GM12878 (cell line): ENCODE results near the gene STPG3. TPM values are rescaled to one million over a fixed set of nuclear protein-coding genes. Genes with fewer than 3 reads are reported as not detected.

Experiments used
- ATAC-seq: fragments of 200-7000 bp; cut with Tn5 transposase; 3 replicates; pipeline ENCODE4 v1.9.1; 2020; ENCODE audit warnings: mild to moderate bottlenecking, moderate library complexity
- BruUV-seq: library from RNA; stranded (reverse); fragments of 400-500 nt; replicated peaks from 2 replicates; lab custom pipeline; 2021; lab: Mats Ljungman, UMichigan
- CTCF ChIA-PET: fragments of 300-600 bp; sonication (Branson Sonifier 250); formaldehyde crosslinking; extraction: SDS; loops from one replicate; lab custom pipeline; 2021; ENCODE audit warnings: inconsistent platforms; lab: Yijun Ruan, JAX
- POLR2A ChIA-PET: fragments of 350-600 bp; formaldehyde crosslinking; extraction: SDS; loops from one replicate; lab custom pipeline; 2021; ENCODE audit warnings: inconsistent platforms; lab: Charles Lee
- RAD21 ChIA-PET: fragments of 300-600 bp; sonication (Branson Sonifier 250); formaldehyde crosslinking; loops from one replicate; lab custom pipeline; 2023; ENCODE audit warnings: antibody characterized with exemption; ENCODE audit not compliant: unreplicated experiment; lab: Charles Lee
- SMC1A ChIA-PET: fragments of 300-600 bp; sonication (Branson Sonifier 250); formaldehyde crosslinking; loops from one replicate; lab custom pipeline; 2023; ENCODE audit not compliant: unreplicated experiment, uncharacterized antibody; lab: Charles Lee
- DNase-seq: peaks from one replicate; pipeline ENCODE4 v3.0.0-alpha.2; 2011; ENCODE audit warnings: low read depth, low spot score
- FAIRE-seq: peaks from 3 replicates; lab custom pipeline; 2011; peaks lifted over from hg19 to GRCh38; lab: Jason Lieb, UNC
- H2AFZ ChIP-seq: 2 replicates; pipeline ENCODE4 v1.6.0; 2011; ENCODE audit warnings: low read depth, low read length, control low read depth; ENCODE audit not compliant: control insufficient read depth
- H3K27ac ChIP-seq: 2 replicates; pipeline ENCODE4 v1.5.1; 2011; ENCODE audit warnings: control low read depth; ENCODE audit not compliant: control insufficient read depth, insufficient read depth
- H3K27me3 ChIP-seq, 2 experiments: replicated peaks in 1 of 2; 2 replicates each; pipeline versions ENCODE4 v1.6.0 to v1.6.1; 2011; ENCODE audit warnings: low read length in 1 of 2; ENCODE audit not compliant: control insufficient read depth in 2 of 2, insufficient read depth in 2 of 2
- H3K36me3 ChIP-seq, 2 experiments: 2 replicates each; pipeline ENCODE4 v1.5.1; 2011; ENCODE audit warnings: low read length in 1 of 2; ENCODE audit not compliant: control insufficient read depth in 2 of 2, insufficient read depth in 2 of 2
- H3K4me1 ChIP-seq: 2 replicates; pipeline ENCODE4 v1.6.1; 2011; ENCODE audit warnings: mild to moderate bottlenecking, low read length, moderate library complexity, mixed read lengths; ENCODE audit not compliant: control insufficient read depth, insufficient read depth
- H3K4me2 ChIP-seq: 2 replicates; pipeline ENCODE4 v1.6.0; 2011; ENCODE audit warnings: control low read depth; ENCODE audit not compliant: control insufficient read depth, insufficient read depth
- H3K4me3 ChIP-seq: fragments of 200-600 bp; sonication (generic); 2 replicates; pipeline ENCODE4 v1.5.1; 2016
- H3K79me2 ChIP-seq: 2 replicates; pipeline ENCODE4 v1.6.0; 2011; ENCODE audit warnings: low read length; ENCODE audit not compliant: control insufficient read depth, insufficient read depth
- H3K9ac ChIP-seq: 2 replicates; pipeline ENCODE4 v1.8.0; 2011; ENCODE audit warnings: low read length, control low read depth, mixed read lengths; ENCODE audit not compliant: control insufficient read depth, insufficient read depth
- H3K9me3 ChIP-seq: replicated peaks from 3 replicates; pipeline ENCODE4 v1.5.1; 2011; ENCODE audit warnings: mild to moderate bottlenecking, low read length; ENCODE audit not compliant: control insufficient read depth, insufficient read depth
- H4K20me1 ChIP-seq: 2 replicates; pipeline ENCODE4 v1.6.0; 2011; ENCODE audit not compliant: control insufficient read depth, insufficient read depth
- BHLHE40 ChIP-seq, 2 experiments: fragments of 450-650 bp in 1 of 2; IDR thresholded peaks; 2 replicates each; pipeline ENCODE4 v1.6.1; 2011 to 2017; ENCODE audit warnings: low read depth in 2 of 2, borderline replicate concordance in 1 of 2, improper control_type of control experiment in 1 of 2, low read length in 1 of 2, mild to moderate bottlenecking in 1 of 2
- ELK1 ChIP-seq: IDR thresholded peaks from 2 replicates; pipeline ENCODE4 v1.6.1; 2012; ENCODE audit warnings: low read depth, low read length, improper control_type of control experiment
- ESRRA ChIP-seq: IDR thresholded peaks from 2 replicates; pipeline ENCODE4 v1.6.1; 2012; ENCODE audit warnings: mild to moderate bottlenecking, low read length, improper control_type of control experiment
- FOS ChIP-seq: IDR thresholded peaks from 3 replicates; pipeline ENCODE4 v1.6.1; 2011; ENCODE audit warnings: borderline replicate concordance; ENCODE audit not compliant: insufficient read length; ENCODE audit errors: extremely low read depth
- JUND ChIP-seq: IDR thresholded peaks from 2 replicates; pipeline ENCODE4 v1.6.1; 2012; ENCODE audit warnings: low read depth, mild to moderate bottlenecking, low read length, improper control_type of control experiment, moderate library complexity
- KAT2A ChIP-seq: conservative IDR thresholded peaks from 2 replicates; pipeline ENCODE4 v1.6.1; 2011; ENCODE audit warnings: low read depth, low read length; ENCODE audit not compliant: control insufficient read depth
- MTA3 ChIP-seq: IDR thresholded peaks from 2 replicates; pipeline ENCODE4 v1.6.1; 2012; ENCODE audit warnings: low read length, inconsistent platforms, borderline replicate concordance
- NFIC ChIP-seq: IDR thresholded peaks from 2 replicates; pipeline ENCODE4 v1.6.1; 2012; ENCODE audit warnings: low read depth, mild to moderate bottlenecking, inconsistent platforms, low read length, moderate library complexity
- NFYB ChIP-seq: IDR thresholded peaks from 2 replicates; pipeline ENCODE4 v1.6.1; 2011; ENCODE audit warnings: low read depth, mild to moderate bottlenecking, low read length, improper control_type of control experiment, moderate library complexity; ENCODE audit not compliant: insufficient read depth
- PAX5 ChIP-seq: IDR thresholded peaks from 2 replicates; pipeline ENCODE4 v1.6.1; 2011; ENCODE audit warnings: low read depth, low read length, borderline replicate concordance
- PBX3 ChIP-seq: IDR thresholded peaks from 2 replicates; pipeline ENCODE4 v1.6.1; 2011; ENCODE audit warnings: mild to moderate bottlenecking, low read depth, low read length, moderate library complexity; ENCODE audit not compliant: insufficient replicate concordance
- PML ChIP-seq: IDR thresholded peaks from 2 replicates; pipeline ENCODE4 v1.6.1; 2012; ENCODE audit warnings: low read length, inconsistent platforms
- REST ChIP-seq: IDR thresholded peaks from 2 replicates; pipeline ENCODE4 v1.6.1; 2012; ENCODE audit warnings: mild to moderate bottlenecking, low read depth, low read length
- SMAD5 ChIP-seq: IDR thresholded peaks from 2 replicates; pipeline ENCODE4 v1.6.1; 2016; ENCODE audit warnings: antibody characterized with exemption, low read depth
- STAT1 ChIP-seq: fragments of 450-650 bp; conservative IDR thresholded peaks from 2 replicates; pipeline ENCODE4 v1.6.1; 2014; ENCODE audit warnings: antibody characterized with exemption, mild to moderate bottlenecking
- ZNF207 ChIP-seq: fragments of 450-650 bp; IDR thresholded peaks from 2 replicates; pipeline ENCODE4 v1.6.1; 2014; ENCODE audit warnings: antibody characterized with exemption, mild to moderate bottlenecking, borderline replicate concordance
- WGBS: methylation state at CpG from one replicate; pipeline ENCODE4 v1.1.6; 2016; ENCODE audit warnings: low lambda C conversion rate; ENCODE audit not compliant: insufficient replicate concordance, insufficient coverage; ENCODE audit errors: missing lambda C conversion rate; 5-methylcytosine and 5-hydroxymethylcytosine counted together
- in situ Hi-C: fragments of 300-500 bp; cut with MboI; formaldehyde crosslinking; loops from 9 replicates; pipeline ENCODE4 v1.14.3; 2018; ENCODE audit warnings: mixed read lengths
- intact Hi-C: fragments of 100-400 bp; cut with micrococcal nuclease; formaldehyde crosslinking; loops from one replicate; pipeline ENCODE4 v1.14.2; 2022; ENCODE audit not compliant: unreplicated experiment
- polyA plus RNA-seq, 11 experiments: library from polyadenylated mRNA; depleted of rRNA in 4 of 11; unstranded in 6 of 11; stranded (reverse) in 5 of 11; fragments of >200 nt; fragmentation: Nextera tagmentation in 4 of 11; fragmentation: Illumina TruSeq in 1 of 11; extraction: Ambion mirVana in 4 of 11; extraction: Trizol in 1 of 11; gene quantifications; 1 replicate in 1 of 11; 2 replicates in 10 of 11; pipeline versions ENCODE4 v1.2.1 to v1.2.3, GENCODE V29; 2011 to 2016; ENCODE audit warnings: inconsistent platforms in 2 of 11, missing spikeins in 2 of 11, low read depth in 1 of 11
- total RNA-seq, 4 experiments: library from RNA; depleted of rRNA in 3 of 4; stranded (reverse); fragments of >200 nt in 3 of 4; fragmentation: Illumina TruSeq in 1 of 4; extraction: Trizol in 1 of 4; gene quantifications; 2 replicates each; pipeline versions ENCODE4 v1.2.1 to v1.2.3, GENCODE V29; 2013 to 2021

STPG3 gene
- total and polyA plus RNA-seq, 10 of the 15 experiments (the other 5 are each of a cell fraction or from before 2014, with no cell fraction given) = not detected

GRCh38 chr9:137301081-137301947, 50.2 kb downstream of the STPG3 start:
- Histone ChIP-seq H3K4me1 (peaks cover 35% of the 10 kb centered on the region), H3K27ac (no peak overlapping the region), H2AFZ (peak overlapping the region; percentile 65), H4K20me1 (no peaks in the 10 kb centered on the region), H3K36me3 (no peaks in the 10 kb centered on the region), H3K27me3 (no peaks in the 10 kb centered on the region; a peak in 1 of 4 replicates), H3K4me2 (peak overlapping the region; percentile 77), H3K9me3 (no peaks in the 10 kb centered on the region), H3K4me3 (peak overlapping the region; percentile 70), H3K79me2 (no peaks in the 10 kb centered on the region; the same call in 1 of the 2 replicates), H3K9ac (peak overlapping the region; percentile 60)
- DNase-seq (no peak), ATAC-seq (0 out of 3 replicates have a peak, but pooled peaks have one; percentile 5), FAIRE-seq (no peak)
- ChIA-PET SMC1A (interaction anchor here (0.6 to 1.5 kb wide), 5 partner anchors 17 to 141 kb away, joined by 3 to 6 read pairs (median 3); no protein-coding TSS in a partner anchor), RAD21 (interaction anchor here (0.7 to 2.1 kb wide), 11 partner anchors 14 to 234 kb away, joined by 3 to 20 read pairs (median 3); partner anchors contain the start of gene TUBB4B), POLR2A (interaction anchor here (0.6 to 2.2 kb wide), 11 partner anchors 15 to 672 kb away, joined by 3 to 19 read pairs (median 4); partner anchors contain the start of genes ARRDC1, EXD3, NOXA1 and TUBB4B), CTCF (interaction anchor here (0.6 to 2.2 kb wide), 11 partner anchors 9 to 339 kb away, joined by 3 to 17 read pairs (median 4); partner anchors contain the start of genes EXD3, NOXA1, NSMF and TOR4A)
- 6% methylated on average over 100 of the region's 115 CpGs for WGBS
- no TSS peak for BruUV-seq
- intact Hi-C loops = loop anchor here (5.0 kb wide), 1 partner anchor 121 kb away; the partner anchor contains the start of genes EXD3 and NOXA1
- in situ Hi-C loops = no loop called here
- TF ChIP-seq ZNF207 (no peak), PAX5 (no peak), KAT2A (no peak), ESRRA (no peak), REST (no peak), SMAD5 (no peak), ELK1 (no peak), NFYB (no peak), PML (no peak), BHLHE40 (IDR thresholded peaks at IDR 0.05; ENCODE audit: borderline replicate concordance in 1 of 2, low read depth in 2 of 2, low read length in 1 of 2) (peak in 1 of 2 experiments; percentile 70; a peak in 2 of 4 replicates), STAT1 (no peak), MTA3 (no peak), FOS (no peak), PBX3 (no peak), JUND (no peak), NFIC (no peak)
